ENCODE measurements around the gene TTC39B. TPM values are rescaled to one million over a fixed set of nuclear protein-coding genes. Genes with fewer than 3 reads are reported as not detected.

TTC39B gene
- total and polyA plus RNA-seq, 2 of the 8 experiments (the other 6 are each of a cell fraction or from before 2014, with no cell fraction given), result 1.6 to 10.9 TPM

DNA sequence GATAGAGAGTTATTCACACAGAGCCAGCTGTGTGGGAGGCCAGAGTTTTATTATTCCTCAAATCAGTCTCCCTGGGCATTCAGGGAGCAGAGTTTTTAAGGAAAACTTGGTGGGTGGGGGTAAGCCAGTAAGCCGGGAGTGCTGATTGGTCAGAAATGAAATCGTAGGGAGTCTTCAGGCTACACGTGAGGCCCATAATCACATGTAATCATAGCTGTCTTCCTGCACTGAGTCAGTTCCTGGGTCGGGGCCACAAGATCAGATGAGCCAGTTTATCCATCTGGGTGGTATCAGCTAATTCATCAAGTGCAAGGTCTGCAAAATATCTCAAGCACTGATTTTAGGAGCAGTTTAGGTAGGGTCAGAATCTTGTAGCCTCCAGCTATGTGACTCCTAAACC is 10.8 kb upstream of the TTC39B start (continued):
- TF ChIP-seq, protein P1, sequence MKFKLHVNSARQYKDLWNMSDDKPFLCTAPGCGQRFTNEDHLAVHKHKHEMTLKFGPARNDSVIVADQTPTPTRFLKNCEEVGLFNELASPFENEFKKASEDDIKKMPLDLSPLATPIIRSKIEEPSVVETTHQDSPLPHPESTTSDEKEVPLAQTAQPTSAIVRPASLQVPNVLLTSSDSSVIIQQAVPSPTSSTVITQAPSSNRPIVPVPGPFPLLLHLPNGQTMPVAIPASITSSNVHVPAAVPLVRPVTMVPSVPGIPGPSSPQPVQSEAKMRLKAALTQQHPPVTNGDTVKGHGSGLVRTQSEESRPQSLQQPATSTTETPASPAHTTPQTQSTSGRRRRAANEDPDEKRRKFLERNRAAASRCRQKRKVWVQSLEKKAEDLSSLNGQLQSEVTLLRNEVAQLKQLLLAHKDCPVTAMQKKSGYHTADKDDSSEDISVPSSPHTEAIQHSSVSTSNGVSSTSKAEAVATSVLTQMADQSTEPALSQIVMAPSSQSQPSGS (IDR thresholded peaks at IDR 0.05; ENCODE audit: low read length), result no peak
- TF ChIP-seq, protein P2, sequence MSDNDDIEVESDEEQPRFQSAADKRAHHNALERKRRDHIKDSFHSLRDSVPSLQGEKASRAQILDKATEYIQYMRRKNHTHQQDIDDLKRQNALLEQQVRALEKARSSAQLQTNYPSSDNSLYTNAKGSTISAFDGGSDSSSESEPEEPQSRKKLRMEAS (IDR thresholded peaks at IDR 0.05), result no peak
- TF ChIP-seq RBBP5 (IDR thresholded peaks at IDR 0.05; ENCODE audit: borderline replicate concordance, low read depth, low read length) (no peak), GTF2F1 (IDR thresholded peaks at IDR 0.05; ENCODE audit: borderline replicate concordance, low read depth, low read length) (no peak)

Measured in H1 (cell line).